ENCODE data around the gene FADS2. TPM values are rescaled to one million over a fixed set of nuclear protein-coding genes. Genes with fewer than 3 reads are reported as not detected.

Gene FADS2
- total RNA-seq, 1 experiment from 2014 or later: 423 TPM

- H3K27ac Mint-ChIP-seq: no peak overlapping the region
- ChIA-PET POLR2A (no interaction called here), CTCF (interaction anchor here (7.8 to 8.1 kb wide), 2 partner anchors 23 to 72 kb away, joined by 69 to 118 read pairs; no protein-coding TSS in a partner anchor)
- ATAC-seq (no peak), DNase-seq (ENCODE audit: low spot score) (no peak)
- H3K4me1 Mint-ChIP-seq: peaks cover 29% of the 10 kb centered on the region
- no peaks in the 10 kb centered on the region for H3K9me3 Mint-ChIP-seq
- no peaks in the 10 kb centered on the region for H3K36me3 Mint-ChIP-seq
- H3K27me3 Mint-ChIP-seq (ENCODE audit: low read depth): peaks cover 9% of the 10 kb centered on the region
- H3K4me3 Mint-ChIP-seq: no peak overlapping the region
- no peak for TF ChIP-seq SMAD3 (CRISPR knock-in tag; IDR thresholded peaks at IDR 0.05; ENCODE audit: borderline replicate concordance)
- TF ChIP-seq ATF3 (CRISPR knock-in tag; conservative IDR thresholded peaks at IDR 0.05): no peak
- no peak for TF ChIP-seq ATF2 (CRISPR knock-in tag; IDR thresholded peaks at IDR 0.05; ENCODE audit: borderline replicate concordance, low read depth)
- TF ChIP-seq FOXP4 (CRISPR knock-in tag; IDR thresholded peaks at IDR 0.05): no peak
- no peak for TF ChIP-seq ZNF532 (CRISPR knock-in tag; IDR thresholded peaks at IDR 0.05; ENCODE audit: borderline replicate concordance)
- no peak for TF ChIP-seq IRF2 (CRISPR knock-in tag; IDR thresholded peaks at IDR 0.05; ENCODE audit: borderline replicate concordance, low read depth)
- no peak for TF ChIP-seq ZNF671 (CRISPR knock-in tag; IDR thresholded peaks at IDR 0.05)
- TF ChIP-seq MLX (CRISPR knock-in tag; IDR thresholded peaks at IDR 0.05): no peak
- no peak for TF ChIP-seq ZNF396 (CRISPR knock-in tag; IDR thresholded peaks at IDR 0.05; ENCODE audit: borderline replicate concordance)
- TF ChIP-seq RORB (CRISPR knock-in tag; IDR thresholded peaks at IDR 0.05): no peak
- no peak for TF ChIP-seq HMGXB4 (CRISPR knock-in tag; IDR thresholded peaks at IDR 0.05)
- no peak for TF ChIP-seq ZNF423 (CRISPR knock-in tag; IDR thresholded peaks at IDR 0.05)
- no peak for TF ChIP-seq PRDM15 (CRISPR knock-in tag; IDR thresholded peaks at IDR 0.05)
- no peak for TF ChIP-seq ZBTB43 (CRISPR knock-in tag; IDR thresholded peaks at IDR 0.05)
- TF ChIP-seq ZNF425 (CRISPR knock-in tag; conservative IDR thresholded peaks at IDR 0.05): no peak
- TF ChIP-seq JUN (CRISPR knock-in tag; IDR thresholded peaks at IDR 0.05): no peak
- no peak for TF ChIP-seq PRRX2 (CRISPR knock-in tag; IDR thresholded peaks at IDR 0.05)
- TF ChIP-seq TEAD4 (CRISPR knock-in tag; IDR thresholded peaks at IDR 0.05): no peak
These were observed 47.6 kb downstream of the FADS2 start for GRCh38 chr11:61875698-61876097.

Data from WTC11 (cell line).